Tibial nerve (tissue), 4 donors: Measurements from ENCODE around the gene ZSCAN29.

Experiments
- CTCF ChIP-seq, 5 experiments: fragments of 200-600 bp in 3 of 5; fragments of 450-650 bp in 2 of 5; sonication (generic) in 3 of 5; IDR thresholded peaks; one replicate each; pipeline ENCODE4 v1.5.1; 2016 to 2019; ENCODE audit warnings: antibody characterized with exemption in 5 of 5, mild to moderate bottlenecking in 3 of 5, moderate library complexity in 2 of 5
- EP300 ChIP-seq, 2 donors: sonication (generic); formaldehyde crosslinking; IDR thresholded peaks; one replicate each; pipeline ENCODE4 v1.6.1; 2017; ENCODE audit warnings: antibody characterized with exemption in 2 of 2, mild to moderate bottlenecking in 1 of 2
- POLR2A ChIP-seq, 2 donors: fragments of 450-650 bp; IDR thresholded peaks; one replicate each; pipeline ENCODE4 v1.6.1; 2017; ENCODE audit warnings: antibody characterized with exemption in 2 of 2, mild to moderate bottlenecking in 2 of 2, moderate library complexity in 2 of 2

GRCh38 chr15:43410572-43411214 is 39.9 kb upstream of the ZSCAN29 start:
- TF ChIP-seq CTCF (IDR thresholded peaks at IDR 0.05) = no peak
- no peak for TF ChIP-seq POLR2A (IDR thresholded peaks at IDR 0.05)
- no peak for TF ChIP-seq EP300 (IDR thresholded peaks at IDR 0.05)
